ENCODE data around the gene PI4KB.

- TF ChIP-seq, protein P1, sequence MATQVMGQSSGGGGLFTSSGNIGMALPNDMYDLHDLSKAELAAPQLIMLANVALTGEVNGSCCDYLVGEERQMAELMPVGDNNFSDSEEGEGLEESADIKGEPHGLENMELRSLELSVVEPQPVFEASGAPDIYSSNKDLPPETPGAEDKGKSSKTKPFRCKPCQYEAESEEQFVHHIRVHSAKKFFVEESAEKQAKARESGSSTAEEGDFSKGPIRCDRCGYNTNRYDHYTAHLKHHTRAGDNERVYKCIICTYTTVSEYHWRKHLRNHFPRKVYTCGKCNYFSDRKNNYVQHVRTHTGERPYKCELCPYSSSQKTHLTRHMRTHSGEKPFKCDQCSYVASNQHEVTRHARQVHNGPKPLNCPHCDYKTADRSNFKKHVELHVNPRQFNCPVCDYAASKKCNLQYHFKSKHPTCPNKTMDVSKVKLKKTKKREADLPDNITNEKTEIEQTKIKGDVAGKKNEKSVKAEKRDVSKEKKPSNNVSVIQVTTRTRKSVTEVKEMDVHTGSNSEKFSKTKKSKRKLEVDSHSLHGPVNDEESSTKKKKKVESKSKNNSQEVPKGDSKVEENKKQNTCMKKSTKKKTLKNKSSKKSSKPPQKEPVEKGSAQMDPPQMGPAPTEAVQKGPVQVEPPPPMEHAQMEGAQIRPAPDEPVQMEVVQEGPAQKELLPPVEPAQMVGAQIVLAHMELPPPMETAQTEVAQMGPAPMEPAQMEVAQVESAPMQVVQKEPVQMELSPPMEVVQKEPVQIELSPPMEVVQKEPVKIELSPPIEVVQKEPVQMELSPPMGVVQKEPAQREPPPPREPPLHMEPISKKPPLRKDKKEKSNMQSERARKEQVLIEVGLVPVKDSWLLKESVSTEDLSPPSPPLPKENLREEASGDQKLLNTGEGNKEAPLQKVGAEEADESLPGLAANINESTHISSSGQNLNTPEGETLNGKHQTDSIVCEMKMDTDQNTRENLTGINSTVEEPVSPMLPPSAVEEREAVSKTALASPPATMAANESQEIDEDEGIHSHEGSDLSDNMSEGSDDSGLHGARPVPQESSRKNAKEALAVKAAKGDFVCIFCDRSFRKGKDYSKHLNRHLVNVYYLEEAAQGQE (IDR thresholded peaks at IDR 0.05; ENCODE audit: low read depth, low read length): no peak
- no peak for TF ChIP-seq SIN3A (IDR thresholded peaks at IDR 0.05; ENCODE audit: borderline replicate concordance, low read depth, low read length)
- TF ChIP-seq, protein P2, sequence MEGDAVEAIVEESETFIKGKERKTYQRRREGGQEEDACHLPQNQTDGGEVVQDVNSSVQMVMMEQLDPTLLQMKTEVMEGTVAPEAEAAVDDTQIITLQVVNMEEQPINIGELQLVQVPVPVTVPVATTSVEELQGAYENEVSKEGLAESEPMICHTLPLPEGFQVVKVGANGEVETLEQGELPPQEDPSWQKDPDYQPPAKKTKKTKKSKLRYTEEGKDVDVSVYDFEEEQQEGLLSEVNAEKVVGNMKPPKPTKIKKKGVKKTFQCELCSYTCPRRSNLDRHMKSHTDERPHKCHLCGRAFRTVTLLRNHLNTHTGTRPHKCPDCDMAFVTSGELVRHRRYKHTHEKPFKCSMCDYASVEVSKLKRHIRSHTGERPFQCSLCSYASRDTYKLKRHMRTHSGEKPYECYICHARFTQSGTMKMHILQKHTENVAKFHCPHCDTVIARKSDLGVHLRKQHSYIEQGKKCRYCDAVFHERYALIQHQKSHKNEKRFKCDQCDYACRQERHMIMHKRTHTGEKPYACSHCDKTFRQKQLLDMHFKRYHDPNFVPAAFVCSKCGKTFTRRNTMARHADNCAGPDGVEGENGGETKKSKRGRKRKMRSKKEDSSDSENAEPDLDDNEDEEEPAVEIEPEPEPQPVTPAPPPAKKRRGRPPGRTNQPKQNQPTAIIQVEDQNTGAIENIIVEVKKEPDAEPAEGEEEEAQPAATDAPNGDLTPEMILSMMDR (IDR thresholded peaks at IDR 0.05): no peak
These were observed 40.4 kb downstream of the PI4KB start for GRCh38 chr1:151286619-151287340.
